Thyroid gland (tissue), 4 donors: ENCODE results near the gene CCDC192. TPM values are rescaled to one million over a fixed set of nuclear protein-coding genes. Genes with fewer than 3 reads are reported as not detected.

Source experiments
- DNase-seq, 2 donors: peaks; one replicate each; pipeline ENCODE4 v3.0.0-alpha.2; 2019
- H3K27ac ChIP-seq, 3 donors: fragments of 200-600 bp; sonication (generic); 1 replicate in 2 of 3; 2 replicates in 1 of 3; pipeline ENCODE4 v1.5.1; 2016 to 2019; ENCODE audit warnings: mild to moderate bottlenecking in 1 of 3, moderate library complexity in 1 of 3
- H3K27me3 ChIP-seq: fragments of 200-600 bp; sonication (generic); one replicate; pipeline ENCODE4 v1.5.1; 2019
- H3K36me3 ChIP-seq, 2 donors: fragments of 200-600 bp; sonication (generic); one replicate each; pipeline ENCODE4 v1.5.1; 2016 to 2019
- H3K4me1 ChIP-seq, 2 donors: fragments of 200-600 bp; sonication (generic); one replicate each; pipeline ENCODE4 v1.5.1; 2017 to 2019
- H3K4me3 ChIP-seq, 3 donors: fragments of 200-600 bp; sonication (generic); replicated peaks in 1 of 3; 1 replicate in 2 of 3; 2 replicates in 1 of 3; pipeline ENCODE4 v1.5.1; 2016; ENCODE audit warnings: mild to moderate bottlenecking in 1 of 3
- H3K9me3 ChIP-seq: fragments of 200-600 bp; sonication (generic); one replicate; pipeline ENCODE4 v1.5.1; 2017
- POLR2A ChIP-seq, 2 donors: fragments of 450-650 bp; IDR thresholded peaks; one replicate each; pipeline ENCODE4 v1.6.1; 2017; ENCODE audit warnings: antibody characterized with exemption in 2 of 2, mild to moderate bottlenecking in 2 of 2, moderate library complexity in 1 of 2
- WGBS, 2 donors: methylation state at CpG; one replicate each; pipeline ENCODE4 v1.1.5; 2017; 5-methylcytosine and 5-hydroxymethylcytosine counted together
- intact Hi-C: fragments of 100-400 bp; cut with DNase I; formaldehyde crosslinking; loops from one replicate; pipeline ENCODE4 v1.15.1; 2023
- total RNA-seq, 4 donors: library from RNA; depleted of rRNA; stranded (reverse); fragments of >200 nt; gene quantifications; one replicate each; pipeline ENCODE4 v1.2.3, GENCODE V29; 2016
- TF ChIP-seq, protein P1 (sequence below), 6 experiments: fragments of 200-600 bp in 3 of 6; fragments of 450-650 bp in 3 of 6; sonication (generic) in 3 of 6; IDR thresholded peaks; one replicate each; pipeline ENCODE4 v1.5.1; 2016 to 2019; ENCODE audit warnings: antibody characterized with exemption in 6 of 6, mild to moderate bottlenecking in 2 of 6, inconsistent platforms in 1 of 6, moderate library complexity in 1 of 6

The CCDC192 gene
- total RNA-seq, 4 donors from 2014 or later, result 1.3 TPM; not detected in 3

DNA sequence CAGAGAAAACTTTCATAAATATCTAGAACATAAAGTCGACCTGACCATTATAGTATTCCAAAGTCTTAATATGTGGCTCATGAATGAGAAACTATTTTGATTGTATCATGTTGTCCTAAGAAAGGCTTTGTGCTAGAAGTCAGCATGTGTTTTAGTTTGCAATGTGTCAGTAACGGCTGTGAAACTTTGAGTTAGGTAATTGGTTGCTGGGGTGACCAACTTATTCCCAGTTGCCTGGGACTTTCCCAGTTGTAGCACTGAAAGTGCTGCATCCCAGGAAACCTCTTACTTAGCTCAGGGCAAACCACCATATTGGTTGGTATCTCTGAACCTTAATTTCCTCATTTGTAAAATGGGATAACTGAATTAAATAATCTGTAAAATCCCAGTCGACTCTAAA, 265.8 kb downstream of the CCDC192 start:
- Histone ChIP-seq H3K9me3 (no peaks in the 10 kb centered on the region), H3K4me1 (no peaks in the 10 kb centered on the region), H3K27me3 (no peaks in the 10 kb centered on the region), H3K4me3 (no peak overlapping the region), H3K36me3 (no peaks in the 10 kb centered on the region), H3K27ac (no peak overlapping the region)
- intact Hi-C loops, result no loop called here
- no peak for DNase-seq
- 93 to 94% methylated on average over 3 of the region's 3 CpGs for WGBS, 2 donors
- TF ChIP-seq, protein P1, sequence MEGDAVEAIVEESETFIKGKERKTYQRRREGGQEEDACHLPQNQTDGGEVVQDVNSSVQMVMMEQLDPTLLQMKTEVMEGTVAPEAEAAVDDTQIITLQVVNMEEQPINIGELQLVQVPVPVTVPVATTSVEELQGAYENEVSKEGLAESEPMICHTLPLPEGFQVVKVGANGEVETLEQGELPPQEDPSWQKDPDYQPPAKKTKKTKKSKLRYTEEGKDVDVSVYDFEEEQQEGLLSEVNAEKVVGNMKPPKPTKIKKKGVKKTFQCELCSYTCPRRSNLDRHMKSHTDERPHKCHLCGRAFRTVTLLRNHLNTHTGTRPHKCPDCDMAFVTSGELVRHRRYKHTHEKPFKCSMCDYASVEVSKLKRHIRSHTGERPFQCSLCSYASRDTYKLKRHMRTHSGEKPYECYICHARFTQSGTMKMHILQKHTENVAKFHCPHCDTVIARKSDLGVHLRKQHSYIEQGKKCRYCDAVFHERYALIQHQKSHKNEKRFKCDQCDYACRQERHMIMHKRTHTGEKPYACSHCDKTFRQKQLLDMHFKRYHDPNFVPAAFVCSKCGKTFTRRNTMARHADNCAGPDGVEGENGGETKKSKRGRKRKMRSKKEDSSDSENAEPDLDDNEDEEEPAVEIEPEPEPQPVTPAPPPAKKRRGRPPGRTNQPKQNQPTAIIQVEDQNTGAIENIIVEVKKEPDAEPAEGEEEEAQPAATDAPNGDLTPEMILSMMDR (IDR thresholded peaks at IDR 0.05), result no peak
- TF ChIP-seq POLR2A (IDR thresholded peaks at IDR 0.05), result no peak

- no peaks in the 10 kb centered on the region for H3K27me3 ChIP-seq
- intact Hi-C loops, result no loop called here
- H3K36me3 ChIP-seq, result no peaks in the 10 kb centered on the region
- no peaks in the 10 kb centered on the region for H3K9me3 ChIP-seq
- TF ChIP-seq POLR2A (IDR thresholded peaks at IDR 0.05), result no peak
- TF ChIP-seq, protein P1 (IDR thresholded peaks at IDR 0.05), result no peak
- no peaks in the 10 kb centered on the region for H3K4me1 ChIP-seq
- DNase-seq, result no peak
- H3K4me3 ChIP-seq, result no peak overlapping the region
- no peak overlapping the region for H3K27ac ChIP-seq
Measured at GRCh38 chr5:127969651-127970050, 266.5 kb downstream of the CCDC192 start.

DNA sequence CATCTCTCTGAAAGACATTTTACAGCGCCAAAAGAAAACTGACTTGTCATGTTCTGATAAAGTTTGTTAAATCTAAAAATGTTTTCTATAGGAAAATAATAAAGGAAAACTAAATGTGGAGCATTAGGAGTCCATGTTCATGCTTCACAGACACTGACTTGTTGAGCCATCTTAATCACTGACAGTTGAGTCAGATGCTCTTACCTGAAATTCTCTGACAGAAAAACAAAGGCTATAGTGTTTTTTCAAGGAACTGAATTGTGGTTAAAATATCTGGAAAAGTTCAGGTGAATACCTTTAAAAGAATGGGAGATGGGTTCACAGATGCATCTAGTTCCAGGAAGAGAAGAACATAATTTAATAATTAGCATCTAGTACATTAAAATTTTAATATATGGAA, 266.9 kb downstream of the CCDC192 start:
- intact Hi-C loops, result no loop called here
- no peaks in the 10 kb centered on the region for H3K27me3 ChIP-seq
- WGBS, 2 donors, result 93 to 98% methylated on average over 1 of the region's 1 CpG
- no peaks in the 10 kb centered on the region for H3K4me1 ChIP-seq
- H3K9me3 ChIP-seq, result no peaks in the 10 kb centered on the region
- DNase-seq, result no peak
- no peak overlapping the region for H3K27ac ChIP-seq
- H3K4me3 ChIP-seq, result no peak overlapping the region
- TF ChIP-seq, protein P1 (IDR thresholded peaks at IDR 0.05), result no peak
- no peak for TF ChIP-seq POLR2A (IDR thresholded peaks at IDR 0.05)
- H3K36me3 ChIP-seq, result no peaks in the 10 kb centered on the region

DNA sequence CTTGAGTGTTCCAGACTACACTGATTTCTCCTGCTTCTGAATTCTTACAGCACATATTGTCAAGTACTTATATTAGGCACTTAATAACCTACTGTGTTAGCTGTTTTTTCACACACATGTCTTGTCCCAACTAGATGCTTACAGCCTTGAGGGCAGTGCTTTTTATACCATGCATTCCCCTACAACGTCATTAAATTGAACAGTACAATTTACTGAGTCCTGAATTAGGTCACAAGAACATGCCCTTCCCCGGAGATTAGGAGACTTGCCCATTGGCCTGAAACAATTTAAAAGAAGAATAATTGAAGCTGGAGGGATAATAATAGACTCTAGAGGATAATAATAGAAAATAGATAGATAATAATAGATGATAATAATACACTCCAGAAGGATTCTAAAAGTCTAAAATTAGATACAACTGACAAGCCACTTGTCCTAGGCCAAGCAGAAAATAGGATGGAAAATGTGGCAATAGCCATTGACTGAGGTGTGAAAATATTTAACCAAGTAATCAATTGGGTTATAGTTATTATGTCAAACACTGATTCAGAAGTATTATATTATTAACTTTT, 267.7 kb downstream of the CCDC192 start:
- 79 to 86% methylated on average over 2 of the region's 2 CpGs for WGBS, 2 donors
- DNase-seq, result no peak
- H3K36me3 ChIP-seq, result no peaks in the 10 kb centered on the region
- no peaks in the 10 kb centered on the region for H3K9me3 ChIP-seq
- H3K4me1 ChIP-seq, result no peaks in the 10 kb centered on the region
- H3K4me3 ChIP-seq, result no peak overlapping the region
- intact Hi-C loops, result no loop called here
- no peak overlapping the region for H3K27ac ChIP-seq
- TF ChIP-seq POLR2A (IDR thresholded peaks at IDR 0.05), result no peak
- TF ChIP-seq, protein P1 (IDR thresholded peaks at IDR 0.05), result no peak
- H3K27me3 ChIP-seq, result no peaks in the 10 kb centered on the region

- Histone ChIP-seq H3K27me3 (no peaks in the 10 kb centered on the region), H3K4me1 (no peaks in the 10 kb centered on the region), H3K27ac (no peak overlapping the region), H3K36me3 (no peaks in the 10 kb centered on the region), H3K9me3 (no peaks in the 10 kb centered on the region), H3K4me3 (no peak overlapping the region)
- DNase-seq, result no peak
- 93 to 97% methylated on average over 2 of the region's 2 CpGs for WGBS, 2 donors
- intact Hi-C loops, result no loop called here
- no peak for TF ChIP-seq POLR2A (IDR thresholded peaks at IDR 0.05)
- TF ChIP-seq, protein P1 (IDR thresholded peaks at IDR 0.05), result no peak
Measured at GRCh38 chr5:127975961-127976360, 272.8 kb downstream of the CCDC192 start.
